K562 (cell line): Measurements from ENCODE around the gene CUX1. TPM values are rescaled to one million over a fixed set of nuclear protein-coding genes. Genes with fewer than 3 reads are reported as not detected.
A peak's percentile ranks its signal among the peaks of the same experiment; 100 is the strongest.

Source experiments
- ADNP ChIP-seq: fragments of 200-800 bp; sonication (Bioruptor generic); IDR thresholded peaks from 2 replicates; pipeline ENCODE4 v1.6.1; 2016; ENCODE audit warnings: missing genetic modification characterization, missing compliant biosample characterization
- CTBP1 ChIP-seq: fragments of 450-650 bp; IDR thresholded peaks from 2 replicates; pipeline ENCODE4 v1.6.1; 2016; ENCODE audit warnings: borderline replicate concordance
- DNMT1 ChIP-seq: fragments of 450-650 bp; IDR thresholded peaks from 2 replicates; pipeline ENCODE4 v1.6.1; 2016; ENCODE audit warnings: antibody characterized with exemption, mild to moderate bottlenecking
- FOXK1 ChIP-seq: sonication (generic); formaldehyde crosslinking; IDR thresholded peaks from 2 replicates; pipeline ENCODE4 v1.8.0; 2022; ENCODE audit warnings: missing genetic modification reagents, mild to moderate bottlenecking, borderline replicate concordance
- HMBOX1 ChIP-seq: sonication (generic); IDR thresholded peaks from 2 replicates; pipeline ENCODE4 v1.6.1; 2016
- KDM1A ChIP-seq, 2 experiments: fragments of 450-650 bp; IDR thresholded peaks; 2 replicates each; pipeline ENCODE4 v1.6.1; 2016; ENCODE audit warnings: mild to moderate bottlenecking in 2 of 2
- NFE2L1 ChIP-seq: fragments of 450-650 bp; IDR thresholded peaks from 2 replicates; pipeline ENCODE4 v1.6.1; 2016; ENCODE audit warnings: missing genetic modification characterization, low read depth, mild to moderate bottlenecking, missing compliant biosample characterization, moderate library complexity, borderline replicate concordance
- SMARCA5 ChIP-seq: fragments of 450-650 bp; IDR thresholded peaks from 2 replicates; pipeline ENCODE4 v1.6.1; 2016
- SOX6 ChIP-seq: fragments of 450-650 bp; IDR thresholded peaks from 2 replicates; pipeline ENCODE4 v1.6.1; 2014; ENCODE audit warnings: mild to moderate bottlenecking
- SREBF1 ChIP-seq: fragments of 150-350 bp; IDR thresholded peaks from 2 replicates; pipeline ENCODE4 v1.6.1; 2014; ENCODE audit warnings: antibody characterized with exemption, low read depth, low read length, borderline replicate concordance
- TAF7 ChIP-seq: fragments of 450-650 bp; IDR thresholded peaks from 2 replicates; pipeline ENCODE4 v1.6.1; 2016; ENCODE audit warnings: missing genetic modification characterization, missing compliant biosample characterization
- TEAD1 ChIP-seq, 2 experiments: fragments of 450-650 bp in 1 of 2; sonication (generic) in 1 of 2; formaldehyde crosslinking; IDR thresholded peaks; 2 replicates each; pipeline versions ENCODE4 v1.4.0 to v1.8.0; 2020 to 2022; ENCODE audit warnings: mild to moderate bottlenecking in 2 of 2, missing genetic modification reagents in 1 of 2
- ZBTB40 ChIP-seq, 2 experiments: fragments of 450-650 bp in 1 of 2; sonication (generic) in 1 of 2; formaldehyde crosslinking in 1 of 2; IDR thresholded peaks; 2 replicates each; pipeline versions ENCODE4 v1.7.1 to v1.9.0; 2016 to 2022; ENCODE audit warnings: inconsistent platforms in 1 of 2, mild to moderate bottlenecking in 1 of 2, missing genetic modification reagents in 1 of 2
- polyA plus RNA-seq, 8 experiments: library from polyadenylated mRNA; depleted of rRNA in 4 of 8; stranded (reverse) in 5 of 8; unstranded in 3 of 8; fragments of >200 nt; fragmentation: Nextera tagmentation in 2 of 8; fragmentation: Illumina TruSeq in 1 of 8; extraction: Ambion mirVana in 2 of 8; extraction: Trizol in 1 of 8; gene quantifications; 2 replicates each; pipeline versions ENCODE4 v1.2.1 to v1.2.3, GENCODE V29; 2011 to 2014; ENCODE audit warnings: inconsistent platforms in 1 of 8, missing spikeins in 1 of 8
- total RNA-seq, 7 experiments: library from RNA; depleted of rRNA in 6 of 7; stranded (reverse); fragments of >200 nt in 6 of 7; fragmentation: Illumina TruSeq in 2 of 7; extraction: Trizol in 2 of 7; gene quantifications; 2 replicates each; pipeline versions ENCODE4 v1.2.1 to v1.2.3, GENCODE V29; 2011 to 2021; ENCODE audit warnings: low replicate concordance in 1 of 7
- TF ChIP-seq, protein P1 (sequence below), 2 experiments: fragments of 450-650 bp; IDR thresholded peaks; 2 replicates each; pipeline ENCODE4 v1.6.1; 2018; ENCODE audit warnings: mild to moderate bottlenecking in 2 of 2, low read depth in 1 of 2; ENCODE audit not compliant: partially characterized antibody in 2 of 2

The CUX1 gene
- total and polyA plus RNA-seq, 9 of the 15 experiments (the other 6 are each of a cell fraction or from before 2014, with no cell fraction given), result 3.6 to 55.3 (median 25.2) TPM

- TF ChIP-seq ZBTB40 (IDR thresholded peaks at IDR 0.05), result no peak
- TF ChIP-seq ZBTB40 (CRISPR knock-in tag; IDR thresholded peaks at IDR 0.05), result no peak
- TF ChIP-seq HMBOX1, result peak; percentile 70
- 0 out of 2 replicates have a peak, but pooled peaks have one; percentile 40 for TF ChIP-seq ADNP
- peak in 1 of 2 experiments; percentile 49; a peak in 1 of 4 replicates for TF ChIP-seq TEAD1 (CRISPR knock-in tag; IDR thresholded peaks at IDR 0.05)
- peak; percentile 89; the same call in 1 of the 2 replicates for TF ChIP-seq SMARCA5
- TF ChIP-seq SOX6, result peak; percentile 60; the same call in 1 of the 2 replicates
- peak; percentile 42; the same call in 1 of the 2 replicates for TF ChIP-seq SREBF1
- TF ChIP-seq, protein P1, sequence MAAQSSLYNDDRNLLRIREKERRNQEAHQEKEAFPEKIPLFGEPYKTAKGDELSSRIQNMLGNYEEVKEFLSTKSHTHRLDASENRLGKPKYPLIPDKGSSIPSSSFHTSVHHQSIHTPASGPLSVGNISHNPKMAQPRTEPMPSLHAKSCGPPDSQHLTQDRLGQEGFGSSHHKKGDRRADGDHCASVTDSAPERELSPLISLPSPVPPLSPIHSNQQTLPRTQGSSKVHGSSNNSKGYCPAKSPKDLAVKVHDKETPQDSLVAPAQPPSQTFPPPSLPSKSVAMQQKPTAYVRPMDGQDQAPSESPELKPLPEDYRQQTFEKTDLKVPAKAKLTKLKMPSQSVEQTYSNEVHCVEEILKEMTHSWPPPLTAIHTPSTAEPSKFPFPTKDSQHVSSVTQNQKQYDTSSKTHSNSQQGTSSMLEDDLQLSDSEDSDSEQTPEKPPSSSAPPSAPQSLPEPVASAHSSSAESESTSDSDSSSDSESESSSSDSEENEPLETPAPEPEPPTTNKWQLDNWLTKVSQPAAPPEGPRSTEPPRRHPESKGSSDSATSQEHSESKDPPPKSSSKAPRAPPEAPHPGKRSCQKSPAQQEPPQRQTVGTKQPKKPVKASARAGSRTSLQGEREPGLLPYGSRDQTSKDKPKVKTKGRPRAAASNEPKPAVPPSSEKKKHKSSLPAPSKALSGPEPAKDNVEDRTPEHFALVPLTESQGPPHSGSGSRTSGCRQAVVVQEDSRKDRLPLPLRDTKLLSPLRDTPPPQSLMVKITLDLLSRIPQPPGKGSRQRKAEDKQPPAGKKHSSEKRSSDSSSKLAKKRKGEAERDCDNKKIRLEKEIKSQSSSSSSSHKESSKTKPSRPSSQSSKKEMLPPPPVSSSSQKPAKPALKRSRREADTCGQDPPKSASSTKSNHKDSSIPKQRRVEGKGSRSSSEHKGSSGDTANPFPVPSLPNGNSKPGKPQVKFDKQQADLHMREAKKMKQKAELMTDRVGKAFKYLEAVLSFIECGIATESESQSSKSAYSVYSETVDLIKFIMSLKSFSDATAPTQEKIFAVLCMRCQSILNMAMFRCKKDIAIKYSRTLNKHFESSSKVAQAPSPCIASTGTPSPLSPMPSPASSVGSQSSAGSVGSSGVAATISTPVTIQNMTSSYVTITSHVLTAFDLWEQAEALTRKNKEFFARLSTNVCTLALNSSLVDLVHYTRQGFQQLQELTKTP (IDR thresholded peaks at IDR 0.05; ENCODE audit: low read depth in 1 of 2, partially characterized antibody in 2 of 2), result peak in 1 of 2 experiments; percentile 27
- no peak for TF ChIP-seq FOXK1
- peak in 1 of 2 experiments; percentile 19; a peak in 1 of 4 replicates for TF ChIP-seq KDM1A (IDR thresholded peaks at IDR 0.05)
- TF ChIP-seq DNMT1, result no peak
- no peak for TF ChIP-seq TAF7 (tag)
- peak; percentile 12; the same call in 1 of the 2 replicates for TF ChIP-seq CTBP1
- TF ChIP-seq NFE2L1 (tag), result no peak
These were observed 64.6 kb downstream of the CUX1 start (continued) for GRCh38 chr7:101882005-101882421.
